NCI-H1694 (cell line): ENCODE results near the gene C4orf50.

Source experiments
- DNase-seq: peaks from one replicate; lab custom pipeline; 2025; lab: John Stamatoyannopoulos, UW

The C4orf50 gene

GRCh38 chr4:5943561-5943960 lies 74.7 kb downstream of the C4orf50 start:
- no peak for DNase-seq

- DNase-seq, result no peak
These were observed 75.3 kb downstream of the C4orf50 start for GRCh38 chr4:5942947-5943346.

GRCh38 chr4:5941601-5942000 lies 76.6 kb downstream of the C4orf50 start:
- DNase-seq, result no peak

- DNase-seq, result no peak
These were observed 77.6 kb downstream of the C4orf50 start for GRCh38 chr4:5940470-5941203.

GRCh38 chr4:5933996-5934831 lies 84.0 kb downstream of the C4orf50 start:
- DNase-seq, result no peak

GRCh38 chr4:5933116-5933515 lies 85.1 kb downstream of the C4orf50 start:
- DNase-seq, result no peak

- DNase-seq, result no peak
These were observed 86.1 kb downstream of the C4orf50 start for GRCh38 chr4:5932035-5932568.

- DNase-seq, result no peak
These were observed 86.7 kb downstream of the C4orf50 start for GRCh38 chr4:5931526-5931925.

GRCh38 chr4:5930876-5931275 lies 87.4 kb downstream of the C4orf50 start:
- no peak for DNase-seq

- DNase-seq, result no peak
These were observed 87.8 kb downstream of the C4orf50 start for GRCh38 chr4:5930456-5930855.

- no peak for DNase-seq
These were observed 89.3 kb downstream of the C4orf50 start for GRCh38 chr4:5928844-5929420.

- DNase-seq, result no peak
These were observed 90.0 kb downstream of the C4orf50 start for GRCh38 chr4:5928274-5928673.

- DNase-seq, result no peak
These were observed 90.5 kb downstream of the C4orf50 start for GRCh38 chr4:5927747-5928146.

- no peak for DNase-seq
These were observed 91.1 kb downstream of the C4orf50 start for GRCh38 chr4:5927116-5927515.

GRCh38 chr4:5926598-5926997 lies 91.6 kb downstream of the C4orf50 start:
- DNase-seq, result no peak

GRCh38 chr4:5925419-5926200 lies 92.6 kb downstream of the C4orf50 start:
- DNase-seq, result no peak

GRCh38 chr4:5924461-5925125 lies 93.6 kb downstream of the C4orf50 start:
- DNase-seq, result no peak

GRCh38 chr4:5923376-5923775 lies 94.9 kb downstream of the C4orf50 start:
- DNase-seq, result no peak

GRCh38 chr4:5922556-5922955 lies 95.7 kb downstream of the C4orf50 start:
- no peak for DNase-seq

- no peak for DNase-seq
These were observed 96.2 kb downstream of the C4orf50 start for GRCh38 chr4:5921981-5922380.
